ENCODE results near the gene TMC7. TPM values are rescaled to one million over a fixed set of nuclear protein-coding genes. Genes with fewer than 3 reads are reported as not detected.

Gene TMC7
- total and polyA plus RNA-seq, 2 of the 8 experiments (the other 6 are each of a cell fraction or from before 2014, with no cell fraction given) = 2.3 to 2.6 TPM

GRCh38 chr16:19011169-19011731, 27.5 kb downstream of the TMC7 start (continued):
- TF ChIP-seq CHD7 (IDR thresholded peaks at IDR 0.05; ENCODE audit: insufficient replicate concordance, low read length) (no peak), MAX (IDR thresholded peaks at IDR 0.05) (no peak), EGR1 (IDR thresholded peaks at IDR 0.05; ENCODE audit: borderline replicate concordance, low read depth, low read length) (no peak)

Data from H1 (cell line).